Stomach (tissue), 9 donors: ENCODE results near the gene FBN2. TPM values are rescaled to one million over a fixed set of nuclear protein-coding genes. Genes with fewer than 3 reads are reported as not detected.
A peak's percentile ranks its signal among the peaks of the same experiment; 100 is the strongest.
"Not testable (repeated sequence)": the region's sequence is repeated elsewhere in the genome, so short reads cannot be mapped to it uniquely, and the experiment has no call there.

ENCODE experiments used
- DNase-seq, 2 donors: peaks; one replicate each; pipeline versions ENCODE4 v3.0.0 to v3.0.0-alpha.2; 2013 to 2019
- H3K27ac ChIP-seq, 5 donors: fragments of 200-600 bp in 4 of 5; sonication (generic) in 4 of 5; one replicate each; pipeline ENCODE4 v1.5.1; 2013 to 2019; ENCODE audit warnings: mild to moderate bottlenecking in 1 of 5, moderate library complexity in 1 of 5
- H3K27me3 ChIP-seq, 3 donors: fragments of 200-600 bp; sonication (generic); one replicate each; pipeline ENCODE4 v1.5.1; 2017 to 2019; ENCODE audit warnings: mixed run types in 1 of 3
- H3K36me3 ChIP-seq, 4 donors: fragments of 200-600 bp; sonication (generic); 1 replicate in 3 of 4; 2 replicates in 1 of 4; pipeline ENCODE4 v1.5.1; 2016 to 2019
- H3K4me1 ChIP-seq, 4 donors: fragments of 200-600 bp; sonication (generic); one replicate each; pipeline ENCODE4 v1.5.1; 2016 to 2019
- H3K4me3 ChIP-seq, 4 donors: fragments of 200-600 bp; sonication (generic) in 3 of 4; one replicate each; pipeline ENCODE4 v1.5.1; 2016 to 2019; ENCODE audit warnings: mild to moderate bottlenecking in 1 of 4
- H3K9me3 ChIP-seq, 4 donors: fragments of 200-600 bp; sonication (generic); one replicate each; pipeline ENCODE4 v1.5.1; 2016 to 2019
- EP300 ChIP-seq: sonication (generic); formaldehyde crosslinking; IDR thresholded peaks from one replicate; pipeline ENCODE4 v1.6.1; 2017; ENCODE audit warnings: antibody characterized with exemption
- POLR2A ChIP-seq, 4 donors: fragments of 450-650 bp; IDR thresholded peaks; one replicate each; pipeline ENCODE4 v1.6.1; 2016; ENCODE audit warnings: antibody characterized with exemption in 4 of 4, control low read depth in 2 of 4, mild to moderate bottlenecking in 1 of 4, moderate library complexity in 1 of 4
- POLR2AphosphoS5 ChIP-seq, 3 donors: sonication (generic); formaldehyde crosslinking; IDR thresholded peaks; one replicate each; pipeline ENCODE4 v1.6.1; 2016; ENCODE audit warnings: antibody characterized with exemption in 3 of 3
- WGBS, 5 donors: extraction: QIAGEN DNeasy Blood & Tissue Kit in 3 of 5; methylation state at CpG; one replicate each; pipeline versions ENCODE4 v1.1.5 to v1.1.7; 2013 to 2018; 5-methylcytosine and 5-hydroxymethylcytosine counted together
- intact Hi-C: fragments of 100-400 bp; cut with DNase I; formaldehyde crosslinking; loops from one replicate; pipeline ENCODE4 v1.15.1; 2023; ENCODE audit warnings: low total_unique reads
- polyA plus RNA-seq, 3 donors: library from polyadenylated mRNA; stranded (reverse); fragments of 200-250 nt; gene quantifications; one replicate each; pipeline ENCODE4 v1.2.3, GENCODE V29; 2013
- total RNA-seq, 5 donors: library from RNA; depleted of rRNA; stranded (reverse); fragments of >200 nt; gene quantifications; one replicate each; pipeline versions ENCODE4 v1.1.0 to v1.2.3, GENCODE V29; 2014 to 2016
- TF ChIP-seq, protein P1 (sequence below), 7 experiments: fragments of 450-650 bp in 4 of 7; fragments of 200-600 bp in 3 of 7; sonication (generic) in 3 of 7; IDR thresholded peaks; one replicate each; pipeline ENCODE4 v1.5.1; 2016 to 2019; ENCODE audit warnings: antibody characterized with exemption in 7 of 7, control low read depth in 2 of 7, mild to moderate bottlenecking in 1 of 7
- donor health status: healthy with polysubstance abuse.
- donor health status: Bipolar disorder and iron deficiency.
- donor health status: healthy.

The FBN2 gene
- total and polyA plus RNA-seq, 8 donors: under 0.01 to 42.8 (median 1.9) TPM

DNA sequence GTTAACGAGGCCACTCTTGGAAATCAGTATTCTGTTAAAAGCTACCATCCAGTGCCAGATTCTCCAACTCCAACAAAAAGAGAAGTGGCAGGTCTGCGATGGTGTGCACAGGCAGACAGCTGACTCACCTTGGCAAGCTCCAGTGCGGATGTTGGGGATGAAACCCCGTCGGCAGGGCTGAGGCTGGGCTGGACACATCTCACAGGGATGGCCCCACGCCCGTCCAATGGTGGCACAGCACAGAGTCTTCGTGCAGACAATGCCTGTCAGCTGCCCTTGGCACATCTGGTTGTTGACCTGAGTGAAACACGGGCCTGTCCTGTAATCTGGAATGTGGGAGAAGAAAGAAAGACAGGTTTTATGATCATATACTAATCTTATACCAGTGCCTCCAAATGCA is 73.4 kb downstream of the FBN2 start:
- peaks cover 0 to 7% (median 2%) of the 10 kb centered on the region in 4 donors for H3K9me3 ChIP-seq
- no peaks in the 10 kb centered on the region for H3K36me3 ChIP-seq
- WGBS, 5 donors: 83 to 91% (median 85%) methylated on average over 9 of the region's 9 CpGs
- TF ChIP-seq POLR2A (IDR thresholded peaks at IDR 0.05): no peak
- no peak for TF ChIP-seq POLR2AphosphoS5 (IDR thresholded peaks at IDR 0.05)
- TF ChIP-seq EP300: no peak
- TF ChIP-seq, protein P1, sequence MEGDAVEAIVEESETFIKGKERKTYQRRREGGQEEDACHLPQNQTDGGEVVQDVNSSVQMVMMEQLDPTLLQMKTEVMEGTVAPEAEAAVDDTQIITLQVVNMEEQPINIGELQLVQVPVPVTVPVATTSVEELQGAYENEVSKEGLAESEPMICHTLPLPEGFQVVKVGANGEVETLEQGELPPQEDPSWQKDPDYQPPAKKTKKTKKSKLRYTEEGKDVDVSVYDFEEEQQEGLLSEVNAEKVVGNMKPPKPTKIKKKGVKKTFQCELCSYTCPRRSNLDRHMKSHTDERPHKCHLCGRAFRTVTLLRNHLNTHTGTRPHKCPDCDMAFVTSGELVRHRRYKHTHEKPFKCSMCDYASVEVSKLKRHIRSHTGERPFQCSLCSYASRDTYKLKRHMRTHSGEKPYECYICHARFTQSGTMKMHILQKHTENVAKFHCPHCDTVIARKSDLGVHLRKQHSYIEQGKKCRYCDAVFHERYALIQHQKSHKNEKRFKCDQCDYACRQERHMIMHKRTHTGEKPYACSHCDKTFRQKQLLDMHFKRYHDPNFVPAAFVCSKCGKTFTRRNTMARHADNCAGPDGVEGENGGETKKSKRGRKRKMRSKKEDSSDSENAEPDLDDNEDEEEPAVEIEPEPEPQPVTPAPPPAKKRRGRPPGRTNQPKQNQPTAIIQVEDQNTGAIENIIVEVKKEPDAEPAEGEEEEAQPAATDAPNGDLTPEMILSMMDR (IDR thresholded peaks at IDR 0.05): no peak
- no peak overlapping the region for H3K27ac ChIP-seq
- peaks cover 0 to 5% (median 0%) of the 10 kb centered on the region in 4 donors for H3K4me1 ChIP-seq
- no peak overlapping the region for H3K4me3 ChIP-seq
- DNase-seq: no peak
- intact Hi-C loops: no loop called here
- no peaks in the 10 kb centered on the region for H3K27me3 ChIP-seq

DNA sequence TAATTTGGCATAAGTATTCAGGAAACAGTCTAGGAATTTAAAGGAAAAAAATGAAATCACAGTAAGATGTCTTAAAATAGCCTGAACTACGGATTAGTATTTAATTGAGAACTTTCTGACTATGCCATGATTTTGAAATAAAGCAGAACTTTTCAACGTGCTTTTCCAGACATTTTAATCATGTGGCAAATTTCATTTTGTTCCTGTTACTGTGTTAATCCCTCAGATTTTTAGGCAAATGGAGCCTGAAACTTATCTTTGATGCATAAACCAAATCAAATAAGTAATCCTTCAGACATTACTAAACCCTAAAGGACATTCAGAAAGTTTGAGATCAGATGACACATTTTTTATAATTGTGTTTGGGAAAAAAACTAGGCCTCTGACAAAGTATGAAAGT is 75.7 kb downstream of the FBN2 start:
- H3K4me3 ChIP-seq: no peak overlapping the region
- no peak for DNase-seq
- no peaks in the 10 kb centered on the region for H3K36me3 ChIP-seq
- intact Hi-C loops: no loop called here
- WGBS, 5 donors: 47 to 79% (median 62%) methylated on average over 2 of the region's 2 CpGs
- H3K27me3 ChIP-seq: no peaks in the 10 kb centered on the region
- TF ChIP-seq EP300 (no peak), POLR2A (IDR thresholded peaks at IDR 0.05) (no peak), POLR2AphosphoS5 (IDR thresholded peaks at IDR 0.05) (no peak)
- TF ChIP-seq, protein P1 (IDR thresholded peaks at IDR 0.05): no peak
- H3K4me1 ChIP-seq: peaks cover 0 to 5% (median 0%) of the 10 kb centered on the region in 4 donors
- H3K9me3 ChIP-seq: peaks cover 0 to 7% (median 2%) of the 10 kb centered on the region in 4 donors
- no peak overlapping the region for H3K27ac ChIP-seq

GRCh38 chr5:128457147-128457915 is 80.7 kb downstream of the FBN2 start:
- intact Hi-C loops, H3K4me3 ChIP-seq, H3K27ac ChIP-seq, H3K4me1 ChIP-seq, DNase-seq, H3K27me3 ChIP-seq, H3K9me3 ChIP-seq, H3K36me3 ChIP-seq: not testable (repeated sequence)
- WGBS, 5 donors: 52 to 67% (median 59%) methylated on average over 3 of the region's 3 CpGs

DNA sequence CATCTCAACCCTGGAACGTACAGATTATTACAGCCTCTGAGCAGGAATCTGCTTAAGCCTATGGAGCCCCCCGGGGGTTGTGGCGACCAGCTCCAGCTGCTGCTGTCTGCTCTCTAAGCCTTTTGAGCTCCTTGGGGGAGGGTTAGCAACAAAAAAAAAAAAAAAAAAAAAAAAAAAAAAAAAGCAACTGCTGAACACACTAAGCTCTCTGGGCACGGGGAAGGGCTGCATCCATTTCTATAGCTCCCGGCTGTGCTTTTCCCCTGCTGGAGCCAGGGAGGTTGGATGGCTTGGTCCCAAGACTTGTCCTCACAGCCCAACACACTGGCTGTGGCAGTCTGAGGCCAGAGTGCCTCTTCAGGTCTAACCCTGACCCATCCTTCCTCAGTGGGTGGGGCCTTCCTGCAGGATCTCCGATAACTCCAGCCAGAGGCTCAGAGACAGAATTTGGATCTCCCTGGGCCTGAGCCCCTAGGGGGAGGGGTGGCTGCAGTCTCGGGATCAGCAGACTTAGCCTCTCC is 82.1 kb downstream of the FBN2 start:
- peak in 1 of 2 donors; percentile 20 for DNase-seq
- intact Hi-C loops: no loop called here
- Histone ChIP-seq H3K4me1 (no peaks in the 10 kb centered on the region), H3K9me3 (peaks cover 0 to 7% (median 2%) of the 10 kb centered on the region in 4 donors), H3K27ac (no peak overlapping the region), H3K36me3 (no peaks in the 10 kb centered on the region), H3K4me3 (no peak overlapping the region), H3K27me3 (no peaks in the 10 kb centered on the region)
- WGBS, 5 donors: 66 to 85% (median 79%) methylated on average over 5 to 7 of the region's 7 CpGs
- TF ChIP-seq EP300 (no peak), POLR2AphosphoS5 (IDR thresholded peaks at IDR 0.05) (no peak), POLR2A (IDR thresholded peaks at IDR 0.05) (no peak)
- TF ChIP-seq, protein P1 (IDR thresholded peaks at IDR 0.05): no peak

GRCh38 chr5:128453121-128453520 is 84.9 kb downstream of the FBN2 start:
- peaks cover 0 to 12% (median 6%) of the 10 kb centered on the region in 4 donors for H3K9me3 ChIP-seq
- H3K27ac ChIP-seq: no peak overlapping the region
- no peaks in the 10 kb centered on the region for H3K36me3 ChIP-seq
- H3K27me3 ChIP-seq: no peaks in the 10 kb centered on the region
- no peak for TF ChIP-seq POLR2AphosphoS5 (IDR thresholded peaks at IDR 0.05)
- no peak for TF ChIP-seq POLR2A (IDR thresholded peaks at IDR 0.05)
- no peak for TF ChIP-seq EP300
- TF ChIP-seq, protein P1 (IDR thresholded peaks at IDR 0.05): no peak
- WGBS, 5 donors: 43 to 63% (median 56%) methylated on average over 3 of the region's 3 CpGs
- intact Hi-C loops: no loop called here
- H3K4me1 ChIP-seq: no peaks in the 10 kb centered on the region
- DNase-seq: no peak
- no peak overlapping the region for H3K4me3 ChIP-seq

DNA sequence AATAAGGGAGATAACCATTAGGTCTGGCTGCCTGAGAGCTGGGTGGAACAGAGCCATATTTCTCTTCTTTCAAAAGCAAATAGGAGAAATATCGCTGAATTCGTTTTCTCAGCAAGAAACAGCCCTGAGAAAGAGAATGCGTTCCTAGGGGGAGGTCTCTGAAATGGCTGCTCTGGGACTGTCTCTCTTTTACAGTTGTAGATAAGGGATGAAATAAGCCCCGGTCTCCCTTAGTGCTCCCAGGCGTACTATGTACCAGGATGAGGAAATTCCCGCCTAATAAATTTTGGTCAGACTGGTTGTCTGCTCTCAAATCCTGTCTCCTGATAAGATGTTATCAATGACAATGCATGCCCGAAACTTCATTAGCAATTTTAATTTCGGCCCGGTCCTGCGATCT is 90.8 kb downstream of the FBN2 start:
- H3K4me1 ChIP-seq, H3K36me3 ChIP-seq, H3K27me3 ChIP-seq, DNase-seq, H3K4me3 ChIP-seq, H3K27ac ChIP-seq, intact Hi-C loops: not testable (repeated sequence)
- peaks cover 0 to 32% (median 23%) of the 10 kb centered on the region in 4 donors for H3K9me3 ChIP-seq
- WGBS, 5 donors: 92 to 97% (median 96%) methylated on average over 9 to 10 of the region's 10 CpGs
